IPS-18c (cell line): ENCODE measurements around the gene PLAGL2.
"Not testable (repeated sequence)": the region's sequence is repeated elsewhere in the genome, so short reads cannot be mapped to it uniquely, and the experiment has no call there.

Experiments
- H3K4me3 ChIP-seq: 2 replicates; pipeline ENCODE4 v1.7.0; 2013; ENCODE audit warnings: low read depth, mild to moderate bottlenecking, low read length, moderate library complexity; ENCODE audit not compliant: insufficient read depth
- H3K9me3 ChIP-seq: one replicate; pipeline ENCODE4 v1.6.1; 2013; ENCODE audit warnings: mild to moderate bottlenecking, low read length, moderate library complexity; ENCODE audit not compliant: control insufficient read depth, insufficient read depth

Gene PLAGL2

DNA sequence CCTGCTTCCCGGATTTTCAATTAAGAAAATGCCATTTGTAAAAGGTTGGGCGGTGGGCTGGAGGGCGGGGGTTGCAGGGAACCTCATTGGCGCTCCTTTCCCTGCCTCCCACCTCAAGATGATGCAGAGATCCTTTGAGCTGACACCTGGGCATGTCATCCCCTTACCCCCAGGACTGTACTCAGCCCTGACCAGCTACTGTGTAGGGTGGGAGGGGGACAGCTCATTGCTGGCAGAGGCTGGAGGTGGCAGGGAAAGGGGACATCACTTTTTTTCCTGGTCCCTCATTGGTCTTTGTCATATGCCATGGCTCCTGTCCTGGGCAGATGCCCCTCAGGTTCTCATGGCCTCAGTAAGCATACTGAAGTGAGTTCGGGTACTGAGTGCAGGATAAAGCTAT is 14.2 kb downstream of the PLAGL2 start:
- H3K4me3 ChIP-seq, H3K9me3 ChIP-seq: not testable (repeated sequence)

DNA sequence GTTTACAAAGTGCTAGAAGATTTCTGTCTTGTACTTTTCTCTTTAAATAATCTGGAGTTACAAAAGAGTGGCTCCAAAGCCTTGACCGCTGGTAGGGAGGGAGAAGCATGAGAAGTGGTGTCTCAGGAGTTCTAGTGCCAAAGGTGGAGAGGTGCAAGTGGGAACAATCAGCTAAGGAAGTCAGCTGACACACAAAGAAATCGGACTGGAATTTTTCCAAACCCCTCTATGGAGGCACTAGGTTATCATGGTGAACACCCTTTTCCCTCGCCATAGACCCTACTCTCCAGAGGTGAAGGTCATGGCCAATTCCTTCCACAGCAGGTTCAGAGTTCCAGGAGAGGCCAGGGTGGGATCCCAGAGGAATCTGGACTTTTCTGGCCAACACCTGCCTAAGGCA is 14.8 kb downstream of the PLAGL2 start:
- Histone ChIP-seq H3K4me3 (no peak overlapping the region), H3K9me3 (peaks cover 3% of the 10 kb centered on the region)

DNA sequence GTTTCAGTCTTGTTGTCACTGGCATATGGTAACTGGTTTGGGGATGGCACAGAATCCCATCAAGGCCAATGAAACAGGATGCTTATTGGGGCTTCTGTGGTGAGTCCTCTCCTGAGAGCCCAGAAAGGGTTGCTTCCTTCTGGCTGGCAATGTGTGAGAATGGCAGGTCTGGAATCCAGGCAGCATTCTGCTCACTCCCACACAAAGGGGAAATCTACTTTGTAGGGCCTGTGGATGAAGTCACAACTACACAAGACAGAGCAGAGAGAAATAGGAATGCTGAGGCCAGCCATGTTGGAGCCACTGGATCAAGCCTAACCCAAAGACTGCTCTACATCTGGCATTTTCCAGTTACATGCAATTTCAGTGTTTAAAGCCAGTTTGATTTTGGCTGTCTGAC is 15.7 kb downstream of the PLAGL2 start:
- H3K4me3 ChIP-seq = no peak overlapping the region
- peaks cover 3% of the 10 kb centered on the region for H3K9me3 ChIP-seq

DNA sequence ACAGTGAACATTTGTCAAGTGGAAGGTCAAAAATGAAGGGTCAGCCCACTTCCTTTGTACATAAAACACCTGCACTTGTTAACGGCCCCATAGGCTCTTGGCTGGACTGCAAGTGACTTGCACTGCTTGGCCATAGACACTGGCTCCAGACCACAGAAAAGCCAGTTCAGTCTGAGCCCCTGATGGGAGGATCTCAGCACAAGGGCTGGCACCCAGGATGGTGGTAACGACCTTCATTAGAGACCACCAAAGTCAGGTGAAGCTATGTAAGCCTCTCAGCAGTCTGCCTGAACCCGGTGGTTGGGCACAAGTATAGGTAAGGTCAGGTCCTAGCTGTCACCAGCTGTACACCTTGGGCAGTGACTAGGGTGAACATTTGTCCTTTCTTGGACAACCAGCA is 16.1 kb downstream of the PLAGL2 start:
- Histone ChIP-seq H3K4me3 (no peak overlapping the region; the same call in 1 of the 2 replicates), H3K9me3 (peaks cover 3% of the 10 kb centered on the region)

DNA sequence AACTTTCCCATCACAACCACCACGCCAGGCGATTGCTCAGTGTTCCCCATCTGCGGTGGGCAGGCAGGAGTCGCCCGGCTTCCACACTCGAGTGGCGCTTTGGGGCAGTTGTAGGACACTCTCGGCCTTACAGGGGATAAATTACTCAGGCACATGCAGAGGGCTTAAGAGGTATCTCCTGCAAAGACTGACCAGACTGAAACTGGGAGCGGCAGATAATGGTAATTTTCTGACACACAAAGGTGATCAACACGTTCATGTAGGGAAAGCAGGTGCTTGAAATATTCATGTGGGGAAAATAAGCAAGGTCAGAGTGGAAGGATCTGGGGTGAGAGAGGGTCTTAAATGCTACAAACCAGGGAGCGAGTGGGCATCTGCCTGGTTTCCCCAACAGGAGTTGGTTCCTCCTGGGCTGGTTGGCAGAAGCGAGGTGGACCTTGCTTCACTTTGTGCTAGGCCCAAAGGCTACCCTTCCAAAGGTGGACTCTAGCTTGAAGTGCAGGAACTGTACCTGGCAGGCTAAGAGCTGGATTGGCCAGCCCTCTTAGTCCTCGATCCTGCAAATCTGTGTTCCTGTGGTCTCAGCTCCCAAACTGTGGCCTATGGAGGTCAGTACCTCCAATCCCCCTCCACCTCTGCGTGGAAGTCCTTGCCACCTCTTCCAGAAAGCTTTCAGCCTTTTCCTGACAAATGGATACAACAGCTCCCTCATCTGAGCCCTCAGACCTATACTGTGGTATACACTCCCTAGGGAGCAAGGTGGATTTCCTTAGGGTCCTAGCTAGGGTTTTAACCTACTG is 16.7 kb downstream of the PLAGL2 start:
- Histone ChIP-seq H3K4me3 (peak overlapping the region; percentile 77), H3K9me3 (peaks cover 3% of the 10 kb centered on the region)

DNA sequence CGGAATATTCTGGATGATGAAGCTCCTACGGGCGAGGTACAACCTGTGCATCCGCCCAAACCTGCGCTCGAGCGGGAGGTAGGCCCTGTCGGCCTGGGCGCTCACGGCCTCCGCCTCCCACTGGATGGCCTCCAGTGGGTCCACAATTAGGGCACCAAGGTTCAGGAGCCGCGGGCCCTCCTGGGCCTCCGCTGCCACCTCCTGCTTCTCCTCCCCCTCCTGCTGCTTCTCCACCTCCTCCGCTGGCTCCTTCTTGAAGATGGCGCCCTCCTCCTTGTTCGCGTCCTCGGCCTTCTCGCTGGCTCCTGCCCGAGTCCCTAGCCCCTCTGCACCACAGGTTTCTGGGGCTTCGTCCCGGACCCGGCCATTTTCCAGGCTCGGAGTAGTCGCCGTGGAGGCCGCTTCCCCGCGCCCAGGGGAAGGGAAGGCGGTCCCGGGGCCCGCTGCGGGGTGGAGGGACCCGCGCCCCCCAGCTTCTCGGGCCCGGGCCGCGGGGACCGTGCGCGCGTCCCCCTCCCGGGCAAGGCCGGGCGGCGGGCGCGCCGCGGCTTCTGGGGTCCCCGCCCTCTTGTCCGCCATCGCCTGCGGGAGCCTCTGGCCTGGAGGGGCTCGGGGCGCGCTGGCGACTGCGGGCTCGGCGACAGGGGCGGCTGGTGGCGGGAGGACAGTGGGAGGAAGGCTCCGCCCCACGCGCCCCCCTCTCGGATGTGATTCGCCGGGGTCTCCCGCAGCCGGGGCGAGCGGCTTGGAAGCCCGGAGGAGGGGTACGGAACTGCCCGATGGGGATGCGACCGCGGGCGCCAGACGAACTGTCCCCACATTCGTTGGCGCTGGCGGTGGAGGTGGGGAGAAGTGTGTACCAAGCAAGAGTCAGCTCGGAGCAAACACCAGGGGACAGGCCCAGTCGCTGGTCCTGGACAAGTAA is 17.6 kb downstream of the PLAGL2 start:
- H3K9me3 ChIP-seq = peaks cover 3% of the 10 kb centered on the region
- H3K4me3 ChIP-seq = peak overlapping the region; percentile 77

DNA sequence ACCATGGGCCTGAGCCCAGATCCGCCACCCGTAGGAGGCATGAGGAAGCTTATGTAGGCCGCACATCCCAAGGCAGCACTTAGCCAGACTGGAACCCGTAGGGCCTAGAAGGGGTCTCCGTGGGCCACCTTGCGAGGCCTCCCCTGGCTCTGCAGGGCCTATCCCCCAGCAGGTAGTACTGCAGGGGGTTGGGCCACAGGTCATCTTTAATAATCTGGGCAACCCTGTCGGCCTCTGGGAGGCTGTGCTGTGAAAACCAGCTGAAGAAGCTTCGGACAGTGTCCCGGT is 18.5 kb downstream of the PLAGL2 start:
- no peak overlapping the region for H3K4me3 ChIP-seq
- peaks cover 3% of the 10 kb centered on the region for H3K9me3 ChIP-seq

DNA sequence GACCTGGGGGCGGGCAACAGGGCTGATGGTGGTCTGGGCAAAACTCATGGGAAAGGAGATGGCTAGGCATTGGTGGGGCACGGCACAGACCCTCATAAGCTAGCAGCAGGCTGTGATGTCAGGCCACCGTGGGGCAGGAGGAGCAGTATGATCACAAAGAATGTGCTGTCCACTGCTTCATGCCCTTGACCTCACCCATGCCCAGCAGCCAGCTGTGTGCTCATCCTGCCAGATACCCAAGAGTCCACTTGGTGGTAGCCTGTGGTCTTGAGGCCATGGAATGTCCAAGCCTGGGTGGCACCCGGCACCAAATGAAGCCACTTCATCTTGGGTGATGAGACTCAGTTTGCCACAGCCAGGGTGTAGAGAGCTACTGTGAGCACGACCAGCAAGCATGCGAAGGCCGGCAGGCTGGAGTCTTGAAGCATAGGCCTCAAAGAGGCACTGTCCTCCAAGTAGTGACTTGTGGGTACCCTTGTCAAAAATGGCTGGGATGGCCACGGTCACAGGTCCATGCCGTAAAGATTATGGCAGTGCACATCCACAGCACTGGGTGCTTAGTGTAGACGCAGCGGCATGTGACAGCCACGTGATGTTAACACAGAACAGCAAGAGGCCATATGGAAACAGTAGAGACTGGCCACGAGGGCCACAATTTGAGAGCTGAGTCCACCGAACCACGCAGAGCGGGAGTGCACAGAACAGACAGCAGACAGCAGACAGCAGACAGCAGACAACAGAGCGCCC is 19.0 kb downstream of the PLAGL2 start:
- no peak overlapping the region for H3K4me3 ChIP-seq
- H3K9me3 ChIP-seq = peaks cover 3% of the 10 kb centered on the region

DNA sequence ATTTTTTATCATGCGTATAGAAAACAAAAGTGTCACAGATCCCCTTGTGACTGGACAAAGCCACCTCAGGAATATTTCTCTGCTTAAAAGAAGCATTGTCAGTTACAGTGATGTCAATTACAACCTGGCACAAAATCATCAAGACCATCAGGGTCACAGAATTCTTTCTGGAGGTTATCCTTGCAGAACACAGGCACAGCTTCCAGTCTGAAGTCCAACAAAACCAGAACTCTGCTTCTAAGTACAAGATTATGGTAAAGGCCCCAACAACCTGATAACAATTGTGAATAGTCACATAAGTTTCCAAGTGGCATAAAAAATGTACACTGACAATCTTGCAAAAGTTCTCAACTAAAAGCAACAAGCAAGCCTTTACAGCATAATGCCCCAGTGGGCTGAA is 21.0 kb downstream of the PLAGL2 start:
- no peak overlapping the region for H3K4me3 ChIP-seq
- peaks cover 3% of the 10 kb centered on the region for H3K9me3 ChIP-seq

DNA sequence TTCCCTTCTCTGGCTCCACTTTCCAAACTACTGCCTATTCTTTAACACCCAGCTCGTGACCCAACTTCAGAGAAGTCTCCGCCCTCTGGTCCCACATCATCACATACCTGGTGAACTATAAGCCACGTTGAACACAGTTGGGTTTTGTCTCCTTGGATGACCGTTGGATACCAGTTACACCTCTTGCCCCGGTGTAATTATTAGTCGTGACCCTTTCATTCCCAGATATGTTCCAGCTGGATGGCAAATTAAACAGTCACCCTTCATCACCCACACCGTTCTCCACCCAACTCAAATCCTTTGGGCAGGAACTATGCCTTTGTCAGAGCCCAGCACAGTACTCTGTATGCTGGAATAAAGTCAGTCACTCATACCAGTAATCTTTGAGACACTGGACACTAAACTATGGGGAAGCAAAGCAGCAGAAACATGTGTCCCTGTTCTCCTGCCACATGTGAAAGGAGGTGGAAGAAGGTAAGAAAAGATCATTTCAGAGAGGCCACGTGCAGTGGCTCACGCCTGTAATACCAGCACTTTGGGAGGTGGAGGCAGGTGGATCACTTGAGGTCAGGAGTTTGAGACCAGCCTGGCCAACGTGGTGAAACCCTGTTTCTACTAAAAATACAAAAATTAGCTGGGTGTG is 22.5 kb downstream of the PLAGL2 start:
- H3K4me3 ChIP-seq = no peak overlapping the region
- H3K9me3 ChIP-seq = peaks cover 3% of the 10 kb centered on the region

DNA sequence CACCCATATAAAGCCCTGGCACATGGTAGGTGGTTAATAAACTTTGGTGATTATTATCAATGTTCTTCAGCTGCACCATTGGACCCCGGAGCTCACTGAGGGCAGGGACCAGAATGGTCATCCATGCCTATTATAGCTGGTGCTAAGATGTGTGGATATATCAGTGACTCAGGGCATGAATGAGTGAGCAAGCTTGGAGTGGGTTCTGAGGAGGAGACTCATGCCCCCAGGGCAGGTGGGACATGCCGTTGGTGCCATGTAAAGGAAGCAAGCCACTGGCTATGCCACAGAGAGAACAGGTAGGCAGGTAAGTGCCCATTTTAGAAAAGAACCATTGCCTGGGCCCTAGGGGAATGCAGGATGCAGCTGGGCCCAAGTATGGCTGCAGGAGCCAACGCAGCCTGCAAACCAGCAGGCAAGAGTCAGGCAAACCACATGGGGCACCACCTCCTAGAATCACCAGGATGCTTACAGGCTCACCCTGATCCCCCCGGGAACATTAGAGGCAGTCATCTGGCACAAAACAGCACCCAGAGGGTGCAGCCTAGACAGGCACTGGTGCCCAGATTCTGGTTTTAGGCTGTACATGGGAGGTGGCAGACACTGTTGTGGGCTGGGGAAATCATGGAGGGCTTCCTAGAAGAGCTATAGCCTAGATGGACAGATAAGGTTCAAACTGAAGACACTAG is 23.5 kb downstream of the PLAGL2 start:
- Histone ChIP-seq H3K9me3 (no peaks in the 10 kb centered on the region), H3K4me3 (no peak overlapping the region)

DNA sequence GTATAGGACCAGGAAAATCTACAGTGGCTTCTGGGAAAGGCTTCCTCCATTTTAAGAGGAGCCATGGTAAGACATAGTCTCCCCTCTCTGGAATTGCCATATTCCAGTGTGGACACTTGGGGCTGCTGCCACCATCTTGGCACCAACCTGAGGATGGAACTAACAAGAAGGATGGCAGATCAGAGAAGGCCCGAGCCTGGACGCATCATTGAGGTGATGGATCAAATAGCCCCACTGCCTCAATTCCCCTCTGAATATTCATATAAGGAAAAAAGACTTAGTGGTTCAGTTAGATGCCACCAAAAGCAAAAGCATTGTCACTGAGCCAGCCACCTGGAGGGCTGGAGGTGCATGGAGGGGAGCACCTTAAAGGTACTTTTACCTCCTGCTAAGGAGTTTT is 25.9 kb downstream of the PLAGL2 start:
- no peak overlapping the region for H3K4me3 ChIP-seq
- H3K9me3 ChIP-seq = no peaks in the 10 kb centered on the region

DNA sequence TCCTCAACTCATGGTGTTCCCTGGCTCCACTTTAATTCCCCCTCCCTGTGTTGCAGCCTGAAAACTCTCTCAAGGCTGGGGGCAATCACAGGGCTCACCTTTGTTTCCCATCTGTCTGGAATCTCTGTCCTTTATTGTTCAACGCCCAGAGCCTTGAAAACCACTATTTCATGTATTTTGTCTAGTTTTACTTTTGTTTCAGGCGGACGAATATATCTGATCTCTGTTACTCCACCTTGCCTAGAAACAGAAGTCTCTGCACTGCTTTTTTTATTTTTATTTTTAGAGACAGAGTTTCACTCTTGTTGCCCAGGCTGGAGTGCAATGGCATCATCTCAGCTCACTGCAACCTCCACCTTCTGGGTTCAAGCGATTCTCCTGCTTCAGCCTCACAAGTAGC is 27.6 kb downstream of the PLAGL2 start:
- Histone ChIP-seq H3K9me3 (no peaks in the 10 kb centered on the region), H3K4me3 (no peak overlapping the region)

DNA sequence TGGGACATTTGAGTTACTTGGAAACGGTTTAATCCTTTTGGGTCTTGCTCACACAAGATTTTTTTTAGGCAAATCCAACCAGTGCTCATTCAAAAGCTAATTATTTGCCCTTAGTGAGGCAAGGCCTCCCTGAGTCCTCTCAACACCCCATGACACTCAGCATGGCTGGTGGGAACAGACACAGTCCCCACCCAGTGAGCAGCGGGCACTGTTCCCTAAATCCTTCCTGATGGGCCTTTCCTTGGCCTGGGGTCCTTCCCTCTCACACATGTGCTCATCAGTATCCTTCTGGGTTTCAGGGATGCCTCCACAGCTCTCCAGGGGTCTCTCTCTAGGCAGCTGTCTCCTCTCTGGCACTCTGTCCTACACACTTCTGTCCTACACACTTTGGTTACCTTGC is 28.0 kb downstream of the PLAGL2 start:
- no peak overlapping the region for H3K4me3 ChIP-seq
- H3K9me3 ChIP-seq = no peaks in the 10 kb centered on the region

DNA sequence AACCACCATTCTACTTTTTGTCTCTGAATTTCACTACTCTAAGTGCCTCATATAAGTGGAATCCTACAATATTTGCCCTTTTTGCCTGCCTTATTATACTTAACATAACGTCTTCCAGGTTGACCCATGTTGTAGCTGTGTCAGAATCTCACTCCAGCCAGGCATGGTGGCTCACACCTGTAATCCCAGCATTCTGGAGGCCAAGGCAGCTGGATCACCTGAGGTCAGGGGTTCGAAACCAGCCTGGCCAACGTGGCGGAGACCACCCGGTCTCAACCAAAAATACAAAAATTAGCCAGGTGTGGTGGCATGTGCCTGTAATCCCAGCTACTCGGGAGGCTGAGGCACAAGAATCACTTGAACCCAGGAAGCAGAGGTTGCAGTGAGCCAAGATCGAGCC is 29.8 kb downstream of the PLAGL2 start:
- not testable (repeated sequence) for H3K4me3 ChIP-seq, H3K9me3 ChIP-seq

DNA sequence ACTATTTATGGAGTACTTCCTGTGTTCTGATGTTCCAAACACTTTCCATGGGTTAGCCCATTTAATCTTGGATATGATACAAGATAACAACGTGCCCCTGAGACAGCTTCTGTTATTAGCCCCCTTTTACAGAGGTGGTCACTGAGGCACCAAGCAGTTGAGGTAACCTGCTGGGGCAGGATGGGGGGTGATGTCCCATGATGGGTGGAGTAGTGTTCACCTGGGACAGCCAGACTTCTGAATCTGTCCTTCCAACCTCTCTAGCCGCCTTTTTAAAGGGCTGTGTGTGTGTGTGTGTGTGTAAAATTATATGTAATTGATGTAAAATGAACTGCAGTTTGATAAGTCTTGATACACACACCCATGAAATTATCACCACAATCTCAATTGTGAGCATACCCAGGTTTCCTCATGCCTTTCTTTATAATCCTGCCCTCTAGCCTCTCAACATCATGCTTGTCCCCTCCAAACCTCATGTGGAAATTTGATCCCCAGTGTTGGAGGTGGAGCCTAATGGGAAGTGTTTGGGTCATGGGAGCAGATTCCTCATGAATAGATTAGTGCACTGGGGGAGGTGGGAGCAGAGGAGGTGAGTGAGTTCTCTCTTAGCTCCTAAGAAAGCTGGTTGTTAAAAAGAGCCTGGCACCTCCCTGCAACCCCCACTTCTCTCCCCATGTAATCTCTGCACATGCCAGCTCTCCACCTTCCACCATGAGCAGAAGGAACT is 39.2 kb downstream of the PLAGL2 start:
- Histone ChIP-seq H3K9me3 (no peaks in the 10 kb centered on the region), H3K4me3 (no peak overlapping the region)
